Psoas muscle (tissue), 8 donors: Measurements from ENCODE around the gene OSBP2. TPM values are rescaled to one million over a fixed set of nuclear protein-coding genes. Genes with fewer than 3 reads are reported as not detected.
"Not testable (repeated sequence)": the region's sequence is repeated elsewhere in the genome, so short reads cannot be mapped to it uniquely, and the experiment has no call there.

Experiments
- ATAC-seq, 4 donors: fragments of 200-7000 bp; cut with Tn5 transposase; one replicate each; pipeline ENCODE4 v1.9.1; 2020; ENCODE audit warnings: moderate library complexity in 3 of 4, mild to moderate bottlenecking in 2 of 4
- DNase-seq, 2 donors: peaks; one replicate each; pipeline ENCODE4 v3.0.0-alpha.2; 2020
- H3K27ac ChIP-seq: fragments of 200-600 bp; one replicate; pipeline ENCODE4 v1.8.0; 2022
- H3K27me3 ChIP-seq, 3 donors: fragments of 200-600 bp in 1 of 3; one replicate each; pipeline versions ENCODE4 v1.6.1 to v1.8.0; 2013 to 2022; ENCODE audit warnings: low read length in 2 of 3, mild to moderate bottlenecking in 2 of 3, moderate library complexity in 1 of 3; ENCODE audit not compliant: insufficient read depth in 3 of 3
- H3K36me3 ChIP-seq, 2 donors: fragments of 200-600 bp in 1 of 2; one replicate each; pipeline versions ENCODE4 v1.6.1 to v1.8.0; 2013 to 2022; ENCODE audit warnings: low read depth in 1 of 2, mild to moderate bottlenecking in 1 of 2, moderate library complexity in 1 of 2; ENCODE audit not compliant: insufficient read depth in 1 of 2
- H3K4me1 ChIP-seq: fragments of 200-600 bp; one replicate; pipeline ENCODE4 v1.8.0; 2022
- H3K4me3 ChIP-seq: fragments of 200-600 bp; one replicate; pipeline ENCODE4 v1.8.0; 2022; ENCODE audit warnings: mild to moderate bottlenecking
- H3K9me3 ChIP-seq: fragments of 200-600 bp; one replicate; pipeline ENCODE4 v1.8.0; 2022
- CTCF ChIP-seq: fragments of 200-600 bp; IDR thresholded peaks from one replicate; pipeline ENCODE4 v1.8.0; 2022; ENCODE audit warnings: antibody characterized with exemption
- WGBS, 3 donors: extraction: QIAGEN DNeasy Blood & Tissue Kit; methylation state at CpG; one replicate each; pipeline versions ENCODE4 v1.1.6 to v1.1.7; 2013; 5-methylcytosine and 5-hydroxymethylcytosine counted together
- intact Hi-C, 2 donors: fragments of 100-400 bp; cut with DNase I; formaldehyde crosslinking; loops; one replicate each; pipeline versions ENCODE4 v1.11.0 to v1.14.2; 2022
- polyA plus RNA-seq, 3 donors: library from polyadenylated mRNA; stranded (reverse); fragments of 200-250 nt; gene quantifications; one replicate each; pipeline ENCODE4 v1.2.3, GENCODE V29; 2013
- total RNA-seq, 4 donors: library from RNA; stranded (reverse); fragmentation: NEBNext Ultra II Directional in 2 of 4; extraction: Animal tissue kit (Norgen Biotek cat#: 25700) in 2 of 4; gene quantifications; one replicate each; pipeline versions ENCODE4 v1.2.1 to v1.2.4, GENCODE V29; 2021 to 2023
- donor health status: healthy with polysubstance abuse.
- donor health status: DM: no; HTN: no; CAD: no; lungs with moderate emphysema.
- donor health status: Bipolar disorder and iron deficiency.
- donor health status: healthy.
- donor health status: DM: yes; HTN: yes; CAD: no.
- donor health status: DM: no; HTN: no; CAD: no.
- donor health status: DM: no; HTN: no; CAD: no.
- donor health status: DM: yes; HTN: yes; CAD: no.

Gene OSBP2
- total and polyA plus RNA-seq, 7 donors, result 0.27 to 8.2 (median 2.5) TPM

- no peaks in the 10 kb centered on the region for H3K9me3 ChIP-seq
- intact Hi-C loops, result no loop called here
These were observed 20.2 kb upstream of the OSBP2 start for GRCh38 chr22:30674482-30674881.

GRCh38 chr22:30675436-30675835, 19.2 kb upstream of the OSBP2 start:
- ATAC-seq (no peak), DNase-seq (no peak)
- Histone ChIP-seq H3K36me3 (no peaks in the 10 kb centered on the region), H3K9me3 (no peaks in the 10 kb centered on the region), H3K4me1 (peaks cover under 1% of the 10 kb centered on the region), H3K27ac (no peak overlapping the region), H3K4me3 (no peak overlapping the region), H3K27me3 (no peaks in the 10 kb centered on the region)
- WGBS, 3 donors, result 60 to 69% (median 63%) methylated on average over 9 of the region's 9 CpGs
- intact Hi-C loops, result no loop called here
- no peak for TF ChIP-seq CTCF

More at GRCh38 chr22:30674482-30674881, 20.2 kb upstream of the OSBP2 start:
- no peak overlapping the region for H3K4me3 ChIP-seq
- no peaks in the 10 kb centered on the region for H3K36me3 ChIP-seq
- no peaks in the 10 kb centered on the region for H3K4me1 ChIP-seq
- no peak for DNase-seq
- ATAC-seq, result no peak
- TF ChIP-seq CTCF, result no peak
- WGBS, 3 donors, result 85 to 95% (median 95%) methylated on average over 6 of the region's 6 CpGs
- no peak overlapping the region for H3K27ac ChIP-seq
- no peaks in the 10 kb centered on the region for H3K27me3 ChIP-seq

GRCh38 chr22:30676565-30676964, 18.1 kb upstream of the OSBP2 start:
- WGBS, 3 donors, result 65 to 72% (median 67%) methylated on average over 3 of the region's 3 CpGs
- ATAC-seq, intact Hi-C loops, H3K4me3 ChIP-seq, H3K27me3 ChIP-seq, DNase-seq, H3K36me3 ChIP-seq, H3K9me3 ChIP-seq, H3K27ac ChIP-seq, H3K4me1 ChIP-seq: not testable (repeated sequence)

GRCh38 chr22:30679895-30680690, 14.6 kb upstream of the OSBP2 start:
- H3K4me3 ChIP-seq, H3K27me3 ChIP-seq, H3K4me1 ChIP-seq, H3K36me3 ChIP-seq, H3K9me3 ChIP-seq, DNase-seq, H3K27ac ChIP-seq, intact Hi-C loops, ATAC-seq: not testable (repeated sequence)
- WGBS, 3 donors, result 82 to 88% (median 87%) methylated on average over 12 of the region's 12 CpGs

- no peak for TF ChIP-seq CTCF
- 94 to 100% (median 94%) methylated on average over 1 of the region's 1 CpG for WGBS, 3 donors
- H3K36me3 ChIP-seq, result no peaks in the 10 kb centered on the region
- H3K27ac ChIP-seq, result no peak overlapping the region
- H3K4me3 ChIP-seq, result no peak overlapping the region
- H3K9me3 ChIP-seq, result no peaks in the 10 kb centered on the region
- peaks cover 4% of the 10 kb centered on the region for H3K4me1 ChIP-seq
- no peak for DNase-seq
- intact Hi-C loops, result no loop called here
- no peak for ATAC-seq
- no peaks in the 10 kb centered on the region for H3K27me3 ChIP-seq
These were observed 13.5 kb upstream of the OSBP2 start for GRCh38 chr22:30680991-30681770.
